Stimulated activated CD8-positive, alpha-beta memory T cell treated with anti-CD3 and anti-CD28 coated beads, Interleukin-2, amount 100 ng/mL, for 48 hours (primary cell): ENCODE data around the gene ENO3.
A peak's percentile ranks its signal among the peaks of the same experiment; 100 is the strongest.

Source experiments
- DNase-seq, 2 donors: peaks; one replicate each; pipeline ENCODE4 v3.0.0-alpha.2; 2020; ENCODE audit warnings: low read depth in 2 of 2

Gene ENO3

GRCh38 chr17:4973256-4974114 is 22.6 kb downstream of the ENO3 start:
- no peak for DNase-seq

GRCh38 chr17:4974115-4974670 is 23.3 kb downstream of the ENO3 start:
- DNase-seq, result no peak

- DNase-seq, result no peak
These were observed 27.8 kb downstream of the ENO3 start for GRCh38 chr17:4978726-4979125.

- DNase-seq, result no peak
These were observed 29.8 kb downstream of the ENO3 start for GRCh38 chr17:4980644-4981216.

GRCh38 chr17:4982305-4982704 is 31.4 kb downstream of the ENO3 start:
- DNase-seq, result no peak

GRCh38 chr17:4986403-4986802 is 35.5 kb downstream of the ENO3 start:
- DNase-seq, result no peak

- peak; percentile 88 to 89 for DNase-seq
These were observed 36.2 kb downstream of the ENO3 start, which contains the start of gene CAMTA2 for GRCh38 chr17:4986951-4987766. Gene CAMTA2, minus strand, starts transcription at chr17:4987675. Its CDS starts 1,453 bp downstream, at chr17:4986222.

GRCh38 chr17:4987767-4988567 is 37.0 kb downstream of the ENO3 start:
- no peak for DNase-seq

GRCh38 chr17:4994081-4994595 is 43.2 kb downstream of the ENO3 start:
- DNase-seq, result no peak

GRCh38 chr17:4997302-4998026 is 46.5 kb downstream of the ENO3 start, which contains the start of the genes INCA1 and KIF1C:
Gene INCA1, minus strand, starts transcription at chr17:4997522. Its CDS starts 3,085 bp downstream, at chr17:4994437.
Gene KIF1C, plus strand, starts transcription at chr17:4997950. Its CDS starts 2,297 bp downstream, at chr17:5000247.
- DNase-seq, result peak; percentile 85 to 86

- peak in 1 of 2 donors; percentile 19 for DNase-seq
These were observed 47.3 kb downstream of the ENO3 start for GRCh38 chr17:4998027-4998731.

- no peak for DNase-seq
These were observed 48.0 kb downstream of the ENO3 start for GRCh38 chr17:4998732-4999429.

GRCh38 chr17:4999430-5000093 is 48.6 kb downstream of the ENO3 start:
- DNase-seq, result no peak

GRCh38 chr17:5000237-5000639 is 49.3 kb downstream of the ENO3 start:
- DNase-seq, result no peak

- DNase-seq, result no peak
These were observed 51.3 kb downstream of the ENO3 start for GRCh38 chr17:5002121-5002788.

- no peak for DNase-seq
These were observed 52.4 kb downstream of the ENO3 start for GRCh38 chr17:5003214-5003867.
